Motor neuron (in vitro differentiated cells): ENCODE results near the gene FUOM. TPM values are rescaled to one million over a fixed set of nuclear protein-coding genes. Genes with fewer than 3 reads are reported as not detected.

Experiments used
- ATAC-seq, 8 experiments: fragments of 200-7000 bp; cut with Tn5 transposase; replicated peaks in 6 of 8; 2 replicates each; pipeline ENCODE4 v1.8.0; 2021; ENCODE audit warnings: mild to moderate bottlenecking in 8 of 8, moderate library complexity in 8 of 8
- H3K27ac ChIP-seq, 2 donors: fragments of 250-450 bp; sonication (Bioruptor Pico); 2 replicates each; pipeline ENCODE4 v1.9.0; 2021; ENCODE audit warnings: antibody characterized with exemption in 2 of 2, mild to moderate bottlenecking in 2 of 2, moderate library complexity in 1 of 2
- H3K4me1 ChIP-seq, 2 donors: fragments of 250-450 bp; sonication (Bioruptor Pico); replicated peaks in 1 of 2; 2 replicates each; pipeline ENCODE4 v1.6.1; 2021; ENCODE audit warnings: antibody characterized with exemption in 2 of 2, mild to moderate bottlenecking in 2 of 2, moderate library complexity in 1 of 2
- H3K4me3 ChIP-seq, 5 donors: fragments of 250-450 bp; sonication (Bioruptor Pico); 2 replicates each; pipeline ENCODE4 v1.9.0; 2021; ENCODE audit warnings: antibody characterized with exemption in 5 of 5, mild to moderate bottlenecking in 5 of 5, moderate library complexity in 4 of 5
- WGBS, 10 experiments: fragments of 450-650 bp; shearing (Covaris generic); methylation state at CpG; one replicate each; pipeline ENCODE4 v1.0.0; 2022; 5-methylcytosine and 5-hydroxymethylcytosine counted together
- in situ Hi-C, 9 experiments: fragments of 400-800 bp; cut with MboI; loops; one replicate each; pipeline ENCODE4 v1.15.0; 2021; ENCODE audit warnings: low sequenced_read_pairs in 9 of 9, low pct_unique_long_range_greater_than_20kb in 2 of 9; ENCODE audit not compliant: unreplicated experiment in 9 of 9
- total RNA-seq, 8 experiments: library from RNA; unstranded; fragments of 300-600 nt; gene quantifications; 2 replicates each; pipeline versions ENCODE4 v1.2.3 to v1.2.4, GENCODE V29; 2022

The FUOM gene
- total RNA-seq, 8 experiments from 2014 or later: 3.3 to 50.5 (median 14.4) TPM

DNA sequence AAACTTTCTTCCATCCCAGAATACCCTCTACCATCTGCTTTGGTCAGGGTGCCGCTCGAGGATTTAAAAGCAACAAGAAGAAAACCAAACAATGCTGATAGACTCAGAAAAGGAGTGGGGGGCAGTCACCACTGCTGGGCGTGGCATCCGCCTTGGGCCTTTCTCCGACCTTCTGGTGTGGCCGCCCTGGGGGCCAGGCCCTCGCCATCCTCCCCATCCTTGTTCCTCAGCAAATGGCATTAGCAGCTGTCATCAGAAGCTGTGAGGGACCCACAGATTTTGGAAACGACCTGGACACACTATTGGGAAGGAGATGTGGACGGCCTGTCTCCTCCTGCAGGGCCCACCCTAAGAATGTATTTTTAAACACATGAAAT is 45.1 kb downstream of the FUOM start:
- Histone ChIP-seq H3K4me3 (no peak overlapping the region), H3K27ac (no peak overlapping the region), H3K4me1 (peaks cover 15 to 17% of the 10 kb centered on the region in 2 donors)
- ATAC-seq: no peak
- 79 to 93% (median 90%) methylated on average over 2 to 9 of the region's 9 CpGs; no CpG with 5 or more reads in 5 of the 10 experiments for WGBS, 10 experiments
- in situ Hi-C loops: no loop called here

GRCh38 chr10:133312016-133312768 is 45.6 kb downstream of the FUOM start:
- Histone ChIP-seq H3K4me1 (peaks cover 19 to 22% of the 10 kb centered on the region in 2 donors), H3K27ac (no peak overlapping the region), H3K4me3 (no peak overlapping the region)
- 67 to 100% (median 96%) methylated on average over 1 to 18 of the region's 23 CpGs; no CpG with 5 or more reads in 3 of the 10 experiments for WGBS, 10 experiments
- in situ Hi-C loops: no loop called here
- no peak for ATAC-seq

DNA sequence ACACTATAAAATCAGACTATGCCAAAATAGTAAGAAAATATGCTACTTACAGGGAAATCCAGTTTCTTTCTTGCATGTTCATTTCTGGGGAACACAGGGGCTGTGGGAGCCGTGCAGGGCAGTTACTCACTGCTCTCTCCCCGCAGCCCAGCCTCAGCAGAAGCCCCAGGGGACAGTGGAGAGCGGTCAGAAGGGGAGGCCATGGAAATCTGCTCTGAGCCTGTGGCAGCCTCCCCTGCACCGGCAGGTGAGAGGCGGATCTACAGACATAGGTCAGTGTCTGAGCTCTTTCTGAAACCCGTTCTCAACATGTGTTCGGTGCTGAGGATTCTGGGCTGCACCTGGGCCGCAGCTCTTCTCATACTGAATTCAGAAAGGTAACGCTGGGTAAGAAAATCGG is 46.2 kb downstream of the FUOM start:
- ATAC-seq: no peak
- in situ Hi-C loops: no loop called here
- no peak overlapping the region for H3K27ac ChIP-seq
- H3K4me3 ChIP-seq: no peak overlapping the region
- 60 to 100% (median 97%) methylated on average over 1 to 9 of the region's 10 CpGs for WGBS, 10 experiments
- H3K4me1 ChIP-seq: peaks cover 23 to 25% of the 10 kb centered on the region in 2 donors

- 33 to 95% (median 87%) methylated on average over 1 to 8 of the region's 8 CpGs; no CpG with 5 or more reads in 2 of the 10 experiments for WGBS, 10 experiments
- Histone ChIP-seq H3K27ac (no peak overlapping the region), H3K4me1 (peaks cover 23 to 25% of the 10 kb centered on the region in 2 donors), H3K4me3 (no peak overlapping the region)
- ATAC-seq: no peak
- in situ Hi-C loops: no loop called here
These were observed 47.0 kb downstream of the FUOM start for GRCh38 chr10:133310789-133311188.

- Histone ChIP-seq H3K4me3 (no peak overlapping the region), H3K27ac (no peak overlapping the region), H3K4me1 (peaks cover 23 to 28% of the 10 kb centered on the region in 2 donors)
- in situ Hi-C loops: no loop called here
- 33 to 100% (median 90%) methylated on average over 1 to 9 of the region's 16 CpGs; no CpG with 5 or more reads in 5 of the 10 experiments for WGBS, 10 experiments
- ATAC-seq: no peak
These were observed 47.4 kb downstream of the FUOM start for GRCh38 chr10:133310399-133310755.

DNA sequence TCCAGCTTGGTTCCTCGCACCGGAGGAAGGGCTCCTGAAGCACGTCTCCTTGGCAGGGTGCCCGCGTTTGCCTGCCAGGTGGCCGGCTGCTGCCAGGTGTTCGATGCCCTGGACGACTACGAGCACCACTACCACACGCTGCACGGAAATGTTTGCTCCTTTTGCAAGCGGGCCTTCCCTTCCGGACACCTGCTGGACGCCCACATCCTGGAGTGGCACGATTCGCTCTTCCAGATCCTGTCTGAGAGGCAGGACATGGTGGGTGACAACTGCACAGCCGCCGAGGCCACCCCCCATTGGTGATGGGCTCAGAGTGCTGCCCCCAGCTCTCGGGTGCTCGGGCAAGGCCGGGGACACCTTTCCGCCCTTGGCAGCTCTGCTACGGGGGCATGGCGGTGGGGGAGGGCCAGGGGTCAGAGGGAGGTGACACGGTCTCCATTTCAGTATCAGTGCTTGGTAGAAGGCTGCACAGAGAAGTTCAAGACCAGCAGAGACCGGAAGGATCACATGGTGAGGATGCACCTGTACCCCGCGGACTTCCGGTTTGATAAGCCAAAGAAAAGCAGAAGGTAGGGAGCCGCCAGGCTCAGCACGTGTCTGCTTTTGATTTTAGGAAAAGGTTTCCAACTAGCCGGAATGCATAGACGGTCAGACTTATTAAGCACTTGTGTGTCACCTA is 48.0 kb downstream of the FUOM start:
- WGBS, 10 experiments: 89 to 100% (median 93%) methylated on average over 4 to 6 of the region's 33 CpGs; no CpG with 5 or more reads in 6 of the 10 experiments
- Histone ChIP-seq H3K4me3 (peak overlapping the region in 3 of 5 donors; percentile 74 to 99 (median 83)), H3K27ac (no peak overlapping the region), H3K4me1 (peaks cover 22 to 27% of the 10 kb centered on the region in 2 donors)
- no peak for ATAC-seq
- in situ Hi-C loops: no loop called here

DNA sequence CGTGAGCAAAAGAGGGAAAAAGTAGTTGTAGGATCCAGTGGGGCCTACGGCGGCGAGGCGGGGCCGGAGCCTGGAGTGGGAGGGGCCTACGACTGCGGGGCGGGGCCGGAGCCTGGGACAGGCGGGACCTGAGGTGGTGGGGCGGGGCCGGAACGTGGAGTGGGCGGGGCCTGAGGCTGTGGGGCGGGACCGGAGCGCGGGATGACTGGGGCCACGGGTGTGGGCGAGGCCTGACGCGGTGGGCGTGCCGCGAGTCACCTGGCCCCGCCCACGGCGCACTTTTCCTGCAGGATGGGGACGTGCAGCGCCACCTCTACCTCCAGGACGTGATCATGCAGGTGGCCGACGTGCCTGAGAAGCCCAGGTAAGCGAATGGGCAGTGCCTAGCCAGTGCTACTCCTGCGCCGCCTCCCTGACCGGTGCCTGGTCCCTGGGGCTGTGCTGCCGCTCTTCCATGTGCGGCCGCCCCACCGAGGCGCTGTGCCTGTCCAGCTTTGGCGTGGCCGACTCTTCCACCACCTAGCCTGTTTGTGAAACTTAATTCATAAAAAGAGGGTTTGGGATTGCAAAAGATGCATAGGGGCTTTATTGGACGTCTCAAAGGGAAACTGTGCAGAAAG is 48.6 kb downstream of the FUOM start:
- Histone ChIP-seq H3K4me3 (peak overlapping the region; percentile 74 to 99 (median 91)), H3K27ac (peak overlapping the region; percentile 97), H3K4me1 (peaks cover 15 to 24% of the 10 kb centered on the region in 2 donors)
- 50 to 100% (median 97%) methylated on average over 1 to 3 of the region's 46 CpGs; no CpG with 5 or more reads in 6 of the 10 experiments for whole genome bisulfite sequencing, 10 experiments
- in situ Hi-C loops: no loop called here
- peak; percentile 65 to 80 (median 74) for ATAC-seq

DNA sequence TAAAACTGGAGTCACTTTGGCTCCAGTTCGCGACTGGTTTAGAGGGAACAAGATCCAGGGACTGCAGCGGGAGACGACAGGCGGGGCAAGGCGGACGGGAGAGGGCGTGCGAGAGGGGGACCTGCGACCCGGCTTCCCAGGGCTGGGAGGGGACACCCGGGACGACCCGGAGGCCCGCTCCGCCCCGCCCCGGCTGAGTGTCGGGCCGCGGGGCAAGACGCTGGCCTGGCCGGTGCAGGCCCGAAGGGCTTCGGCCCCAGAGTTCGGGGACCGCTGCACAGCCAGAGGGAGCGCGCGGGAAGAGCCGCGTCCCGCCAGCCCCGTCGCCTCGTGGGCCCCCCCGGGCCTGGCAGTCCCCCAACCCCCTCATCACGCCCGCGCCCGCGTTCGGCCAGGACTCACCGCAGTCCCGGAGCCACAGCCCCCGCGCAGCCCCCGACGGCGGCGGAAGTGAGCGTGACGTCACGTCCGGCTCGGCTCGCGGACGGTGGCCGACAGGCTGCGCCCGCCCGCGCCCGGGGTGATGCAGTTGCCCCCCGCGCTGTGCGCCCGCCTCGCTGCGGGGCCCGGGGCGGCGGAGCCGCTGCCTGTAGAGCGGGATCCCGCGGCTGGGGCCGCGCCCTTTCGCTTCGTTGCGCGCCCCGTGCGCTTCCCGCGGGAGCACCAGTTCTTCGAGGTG is 49.3 kb downstream of the FUOM start, which contains the start of the genes TUBGCP2 and ZNF511:
TUBGCP2 (minus strand) TSS at position 452 of the 679 bp plus-strand sequence. CDS start 5,931 bp downstream, outside the sequence.
ZNF511 (plus strand) TSS at position 494 of the 679 bp plus-strand sequence; CDS start at position 524, 30 bp downstream.
- peak; percentile 82 to 90 (median 85) for ATAC-seq
- Histone ChIP-seq H3K4me1 (peaks cover 9 to 20% of the 10 kb centered on the region in 2 donors), H3K27ac (peak within 1 kb of the TSS; percentile 97), H3K4me3 (peak within 1 kb of the TSS; percentile 74 to 99 (median 91))
- in situ Hi-C loops: no loop called here
- 0% methylated on average over 2 to 7 of the region's 89 CpGs; no CpG with 5 or more reads in 7 of the 10 experiments for WGBS, 10 experiments

DNA sequence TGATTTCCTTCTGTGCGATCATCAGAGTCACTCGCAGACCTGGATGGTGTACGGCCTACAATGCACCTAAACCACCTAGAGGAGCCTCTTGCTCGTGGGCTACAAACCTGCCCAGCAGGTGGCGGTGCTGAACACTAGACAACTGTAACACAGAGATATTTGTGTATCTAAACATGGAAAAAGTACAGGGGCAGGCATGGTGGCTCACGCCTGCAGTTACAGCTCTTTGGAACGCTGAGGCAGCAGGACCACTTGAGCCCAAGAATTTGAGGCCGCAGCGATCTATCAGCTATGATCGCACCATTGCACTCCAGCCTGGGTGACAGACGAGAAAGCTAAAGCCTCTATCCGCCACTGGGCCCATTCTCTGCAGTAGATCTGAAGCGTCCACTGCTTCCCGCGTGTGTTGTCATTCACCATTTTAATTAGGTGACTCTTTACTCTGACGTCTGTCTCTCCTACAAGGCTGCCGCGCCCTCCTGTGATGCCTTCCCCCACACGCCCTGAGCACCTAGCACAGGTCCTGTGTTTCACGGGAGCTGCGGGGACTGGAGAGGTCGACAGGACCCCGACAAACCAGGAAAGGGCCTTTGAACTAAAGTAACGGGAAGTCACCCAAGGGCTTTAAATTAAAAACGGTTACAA is 49.9 kb downstream of the FUOM start:
- Histone ChIP-seq H3K27ac (peak overlapping the region; percentile 97), H3K4me1 (peaks cover 8 to 20% of the 10 kb centered on the region in 2 donors), H3K4me3 (peak overlapping the region; percentile 74 to 99 (median 91))
- 0 to 25% (median 5%) methylated on average over 1 to 17 of the region's 25 CpGs; no CpG with 5 or more reads in 2 of the 10 experiments for WGBS, 10 experiments
- peak; percentile 11 to 54 (median 34) for ATAC-seq
- in situ Hi-C loops: no loop called here

GRCh38 chr10:133306941-133307379 is 50.9 kb downstream of the FUOM start:
- Histone ChIP-seq H3K4me3 (no peak overlapping the region), H3K4me1 (peaks cover 8 to 20% of the 10 kb centered on the region in 2 donors), H3K27ac (no peak overlapping the region)
- 72 to 93% (median 89%) methylated on average over 2 to 14 of the region's 17 CpGs; no CpG with 5 or more reads in 2 of the 10 experiments for WGBS, 10 experiments
- ATAC-seq: no peak
- in situ Hi-C loops: no loop called here

DNA sequence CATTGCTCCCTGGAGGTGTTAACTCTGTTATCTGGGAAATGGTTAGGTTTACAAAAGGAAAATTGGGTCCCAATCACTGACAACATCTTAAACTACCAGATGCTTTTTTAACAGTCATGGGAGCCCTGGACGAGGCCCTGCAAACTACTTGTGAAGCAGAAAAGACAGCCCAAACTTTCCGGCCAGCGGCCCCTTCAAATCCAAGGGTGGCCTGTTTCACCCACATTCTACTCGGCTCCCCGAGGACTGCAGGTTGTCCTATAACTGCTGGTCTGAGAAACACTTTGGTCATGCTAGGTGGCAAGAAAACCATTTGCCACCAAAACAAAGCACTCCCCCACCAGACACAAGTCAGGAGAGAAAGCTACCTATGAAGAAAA is 51.7 kb downstream of the FUOM start:
- Histone ChIP-seq H3K4me1 (peaks cover 8 to 20% of the 10 kb centered on the region in 2 donors), H3K4me3 (no peak overlapping the region), H3K27ac (no peak overlapping the region)
- ATAC-seq: no peak
- in situ Hi-C loops: no loop called here
- WGBS, 10 experiments: 93 to 100% (median 95%) methylated on average over 1 to 5 of the region's 5 CpGs; no CpG with 5 or more reads in 5 of the 10 experiments
